Urinary bladder (tissue), 4 donors: Measurements from ENCODE around the gene MRPS12. TPM values are rescaled to one million over a fixed set of nuclear protein-coding genes. Genes with fewer than 3 reads are reported as not detected.

Source experiments
- DNase-seq: peaks from one replicate; pipeline ENCODE4 v3.0.0-alpha.2; 2015; ENCODE audit errors: extremely low spot score
- H3K27ac ChIP-seq: one replicate; pipeline ENCODE4 v1.5.1; 2013; ENCODE audit warnings: low read depth, mild to moderate bottlenecking, moderate library complexity
- H3K36me3 ChIP-seq: one replicate; pipeline ENCODE4 v1.6.1; 2013; ENCODE audit warnings: mild to moderate bottlenecking, moderate library complexity; ENCODE audit not compliant: insufficient read depth
- H3K4me1 ChIP-seq: one replicate; pipeline ENCODE4 v1.6.1; 2013; ENCODE audit warnings: mild to moderate bottlenecking, moderate library complexity; ENCODE audit not compliant: insufficient read depth
- H3K4me3 ChIP-seq: one replicate; pipeline ENCODE4 v1.5.1; 2013; ENCODE audit warnings: low read depth, low read length
- WGBS: extraction: QIAGEN DNeasy Blood & Tissue Kit; methylation state at CpG from one replicate; pipeline ENCODE4 v1.1.7; 2013; 5-methylcytosine and 5-hydroxymethylcytosine counted together
- polyA plus RNA-seq: library from polyadenylated mRNA; stranded (reverse); fragments of 200-250 nt; gene quantifications from one replicate; pipeline ENCODE4 v1.2.3, GENCODE V29; 2013
- total RNA-seq: library from RNA; depleted of rRNA; stranded (reverse); fragments of >200 nt; gene quantifications from one replicate; pipeline ENCODE4 v1.2.3, GENCODE V29; 2014
- donor health status: healthy with polysubstance abuse.
- donor health status: healthy.

MRPS12 gene
- total and polyA plus RNA-seq, 2 donors = 14.7 to 42.5 TPM

DNA sequence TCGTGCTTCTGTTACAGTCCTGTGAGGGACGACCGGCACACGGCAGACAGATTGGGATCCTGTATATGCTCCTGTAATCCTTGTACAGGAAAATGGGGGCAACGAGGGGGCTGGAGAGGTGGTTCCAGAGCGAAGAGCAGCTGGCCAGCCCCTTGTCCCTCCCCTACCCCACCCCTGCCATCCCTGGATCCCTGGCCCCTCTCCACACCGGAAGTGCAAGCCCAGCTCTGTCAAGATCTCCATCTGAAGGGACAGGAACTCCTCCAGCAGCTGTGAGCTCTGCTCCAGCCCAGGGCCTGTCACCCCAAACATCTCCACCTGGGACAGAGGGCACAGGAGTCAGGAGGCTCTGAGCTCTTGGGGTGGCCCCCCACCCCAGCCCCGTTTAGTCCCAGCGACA is 13.2 kb upstream of the MRPS12 start:
- 72% methylated on average over 9 of the region's 9 CpGs for WGBS
- Histone ChIP-seq H3K4me1 (no peaks in the 10 kb centered on the region), H3K4me3 (no peak overlapping the region), H3K36me3 (no peaks in the 10 kb centered on the region), H3K27ac (no peak overlapping the region)
- DNase-seq = no peak

DNA sequence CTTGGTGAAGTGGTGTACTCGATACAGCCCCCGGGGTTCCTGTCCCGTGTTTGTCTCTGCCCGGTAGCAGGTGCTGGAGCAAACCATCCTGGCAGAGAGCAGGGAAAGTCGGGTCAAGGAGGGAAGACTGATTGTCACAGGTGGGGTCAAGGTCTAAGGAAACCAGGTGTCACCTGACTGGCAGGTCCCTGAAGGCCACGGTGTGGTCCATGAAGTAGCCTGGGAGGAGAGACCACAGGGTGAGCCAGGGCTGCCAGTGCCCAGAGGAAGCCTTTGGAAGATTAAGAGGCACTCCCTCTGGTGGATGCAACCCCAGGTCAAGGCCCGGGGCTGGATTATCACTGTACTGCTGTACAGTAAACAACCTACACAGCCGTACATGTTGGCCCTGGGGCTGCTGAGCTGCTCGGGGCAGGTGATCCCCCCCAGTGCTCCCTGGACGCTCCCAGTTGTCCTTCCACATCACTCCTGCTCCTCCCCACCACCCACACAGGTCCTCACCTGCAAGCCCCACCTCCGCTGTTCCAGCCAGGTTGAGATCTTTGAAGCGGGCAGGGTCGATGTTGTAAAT is 12.7 kb upstream of the MRPS12 start:
- WGBS = 77% methylated on average over 13 of the region's 13 CpGs
- no peak for DNase-seq
- H3K27ac ChIP-seq = no peak overlapping the region
- H3K4me3 ChIP-seq = no peak overlapping the region
- H3K36me3 ChIP-seq = no peaks in the 10 kb centered on the region
- H3K4me1 ChIP-seq = no peaks in the 10 kb centered on the region

DNA sequence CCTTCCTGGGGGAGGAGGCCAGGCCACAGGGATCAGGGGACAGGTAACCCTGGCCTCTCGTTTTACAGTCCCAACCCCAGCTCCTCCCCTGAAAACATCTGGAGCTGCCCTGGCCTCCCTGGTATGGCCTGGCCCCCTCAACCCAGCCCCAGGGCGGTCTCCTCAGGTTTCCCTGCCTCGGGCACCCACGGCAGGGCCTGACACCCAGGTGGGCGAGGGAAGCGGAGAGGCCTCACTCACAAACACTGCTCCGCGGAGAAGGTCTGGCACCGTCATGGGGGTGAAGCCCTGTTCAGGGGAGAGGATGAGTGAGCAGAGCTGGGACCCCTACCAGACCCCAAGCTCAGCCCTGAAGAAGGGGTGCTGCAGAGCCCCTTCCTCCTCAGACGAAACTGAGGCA is 12.2 kb upstream of the MRPS12 start:
- DNase-seq = no peak

DNA sequence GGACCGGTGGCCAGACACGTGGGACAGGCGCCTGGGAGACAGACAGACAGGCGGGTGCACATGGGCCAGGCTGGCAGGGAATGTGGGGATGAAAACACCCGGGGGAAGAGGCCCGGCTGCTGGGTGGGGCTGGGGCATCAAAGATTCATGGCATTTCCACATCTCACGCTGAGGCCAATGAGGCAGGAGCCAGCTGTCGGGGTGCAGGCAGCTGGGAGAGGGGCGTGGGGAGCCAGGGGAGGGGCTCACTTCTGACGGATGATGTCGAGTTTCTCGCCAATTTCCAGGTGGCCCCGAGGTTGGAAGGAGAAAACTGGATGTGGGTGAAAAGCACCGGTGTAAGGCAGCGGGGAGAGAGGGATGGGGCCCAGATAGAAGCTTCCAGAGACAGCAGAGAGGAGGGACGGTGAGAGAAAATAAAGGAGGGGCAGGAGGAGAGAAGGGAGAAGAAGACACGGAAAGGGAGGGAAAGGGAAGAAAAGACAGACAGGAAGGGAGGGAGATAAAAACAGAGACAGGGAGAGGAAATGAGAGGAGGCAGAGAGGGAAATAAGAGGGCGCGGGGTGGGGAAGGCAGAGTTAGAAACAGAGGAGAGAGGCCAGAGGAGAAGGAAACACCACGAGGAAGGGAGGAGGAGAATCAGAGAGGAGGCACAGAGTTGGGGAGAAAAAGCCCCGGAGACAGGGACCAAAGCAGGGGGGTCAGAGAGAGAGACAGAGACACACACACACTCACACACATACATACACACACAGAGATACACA is 10.7 kb upstream of the MRPS12 start:
- H3K4me1 ChIP-seq = no peaks in the 10 kb centered on the region
- H3K27ac ChIP-seq = no peak overlapping the region
- H3K36me3 ChIP-seq = no peaks in the 10 kb centered on the region
- no peak overlapping the region for H3K4me3 ChIP-seq
- 57% methylated on average over 21 of the region's 21 CpGs for whole genome bisulfite sequencing
- DNase-seq = no peak

More for the DNA sequence above, 12.2 kb upstream of the MRPS12 start:
- 87% methylated on average over 10 of the region's 10 CpGs for WGBS
- Histone ChIP-seq H3K36me3 (no peaks in the 10 kb centered on the region), H3K4me1 (no peaks in the 10 kb centered on the region), H3K27ac (no peak overlapping the region), H3K4me3 (no peak overlapping the region)

DNA sequence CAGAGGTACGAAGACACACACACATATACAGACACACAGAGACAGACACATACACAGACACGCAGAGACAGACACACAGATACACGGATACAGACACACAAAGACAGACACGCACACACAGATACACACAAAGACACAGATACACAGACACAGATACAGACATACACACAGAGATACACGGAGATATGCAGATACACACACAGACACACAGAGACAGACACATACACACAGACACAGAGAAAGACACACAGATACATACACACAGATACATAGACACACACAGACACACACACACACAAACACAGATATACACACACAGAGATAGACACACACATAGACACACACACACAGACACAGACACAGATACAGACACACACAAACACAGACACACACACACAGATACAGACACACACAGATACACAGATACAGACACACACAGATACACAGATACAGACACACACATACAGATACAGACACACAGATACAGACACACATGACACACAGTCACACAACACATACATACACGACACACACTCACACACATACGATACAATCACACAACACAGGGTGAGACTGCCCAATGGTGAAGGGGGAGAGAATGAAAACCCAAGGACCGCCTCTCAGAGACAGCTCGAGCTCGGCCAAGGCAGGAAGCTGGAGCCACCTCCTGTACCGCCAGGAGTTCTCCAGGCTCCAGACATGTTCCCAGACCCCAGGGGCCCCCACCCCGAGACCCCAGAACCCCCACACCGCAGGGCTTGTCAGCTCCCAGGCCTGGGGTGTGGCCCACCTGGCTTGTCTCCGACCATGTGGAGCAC is 9.9 kb upstream of the MRPS12 start:
- WGBS = 72% methylated on average over 14 of the region's 14 CpGs

DNA sequence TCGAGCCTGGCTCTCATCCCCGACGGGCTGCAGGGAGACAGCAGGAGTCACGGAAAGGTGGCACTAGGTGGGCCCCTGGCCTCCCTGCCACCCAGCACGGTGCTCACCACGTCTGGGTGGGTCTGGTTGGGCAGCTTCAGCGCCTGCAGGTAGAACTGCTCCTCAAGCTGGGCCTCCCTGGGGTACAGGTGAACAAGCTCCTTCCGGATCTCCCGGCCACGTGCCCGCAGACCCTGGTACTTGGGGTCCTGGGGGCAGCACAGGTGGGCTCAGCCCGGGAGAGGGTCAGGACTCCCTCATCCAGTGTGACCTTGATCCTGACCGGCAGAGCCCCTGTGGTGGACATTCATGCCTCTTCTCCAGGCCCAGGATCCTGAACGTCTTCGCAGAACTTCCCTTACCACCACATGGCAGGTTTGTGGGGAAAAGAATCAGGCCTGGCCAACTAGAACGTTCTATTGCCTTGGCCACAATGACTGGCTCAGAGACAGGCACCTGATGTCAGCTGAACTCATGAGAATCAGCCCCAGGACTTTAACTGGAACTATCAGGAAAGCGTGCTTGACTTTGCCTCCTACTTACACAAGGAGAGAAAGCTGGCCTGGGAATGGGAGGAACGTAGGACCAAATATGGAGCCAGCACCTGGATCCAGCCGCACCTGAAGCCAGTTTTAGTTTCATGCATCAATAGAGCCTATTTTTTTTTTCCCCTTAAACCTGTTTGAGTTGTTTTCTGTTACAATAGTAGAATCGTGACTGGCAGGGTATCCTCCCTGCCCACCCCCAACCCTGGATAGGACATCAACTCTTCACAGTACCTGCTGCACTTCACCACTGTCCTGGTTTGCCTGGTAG is 9.1 kb upstream of the MRPS12 start:
- Histone ChIP-seq H3K4me3 (no peak overlapping the region), H3K36me3 (no peaks in the 10 kb centered on the region), H3K27ac (no peak overlapping the region), H3K4me1 (no peaks in the 10 kb centered on the region)
- WGBS = 93% methylated on average over 20 of the region's 20 CpGs
- DNase-seq = no peak

More for the DNA sequence above, 9.9 kb upstream of the MRPS12 start:
- Histone ChIP-seq H3K4me3 (no peak overlapping the region), H3K27ac (no peak overlapping the region), H3K36me3 (no peaks in the 10 kb centered on the region), H3K4me1 (no peaks in the 10 kb centered on the region)
- DNase-seq = no peak

DNA sequence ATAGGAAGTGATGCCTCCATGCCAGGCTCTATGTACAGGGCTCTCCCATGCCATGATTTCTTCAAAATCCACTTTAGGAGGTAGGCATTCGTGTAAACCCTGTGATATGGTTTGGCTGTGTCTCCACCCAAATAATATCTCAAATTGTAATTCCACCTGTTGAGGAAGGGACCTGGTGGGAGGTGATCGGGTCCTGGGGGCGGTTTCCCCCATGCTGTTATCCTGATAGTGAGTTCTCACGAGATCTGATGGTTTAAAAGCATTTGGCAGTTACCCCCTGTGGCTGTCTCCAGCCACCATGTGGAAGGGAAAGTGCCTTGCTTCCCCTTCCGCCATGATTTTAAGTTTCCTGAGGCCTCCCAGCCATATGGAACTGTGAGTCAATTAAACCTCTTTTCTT is 8.3 kb upstream of the MRPS12 start:
- H3K4me3 ChIP-seq = no peak overlapping the region
- WGBS = 96% methylated on average over 5 of the region's 5 CpGs
- no peak overlapping the region for H3K27ac ChIP-seq
- H3K4me1 ChIP-seq = no peaks in the 10 kb centered on the region
- H3K36me3 ChIP-seq = no peaks in the 10 kb centered on the region
- DNase-seq = no peak

DNA sequence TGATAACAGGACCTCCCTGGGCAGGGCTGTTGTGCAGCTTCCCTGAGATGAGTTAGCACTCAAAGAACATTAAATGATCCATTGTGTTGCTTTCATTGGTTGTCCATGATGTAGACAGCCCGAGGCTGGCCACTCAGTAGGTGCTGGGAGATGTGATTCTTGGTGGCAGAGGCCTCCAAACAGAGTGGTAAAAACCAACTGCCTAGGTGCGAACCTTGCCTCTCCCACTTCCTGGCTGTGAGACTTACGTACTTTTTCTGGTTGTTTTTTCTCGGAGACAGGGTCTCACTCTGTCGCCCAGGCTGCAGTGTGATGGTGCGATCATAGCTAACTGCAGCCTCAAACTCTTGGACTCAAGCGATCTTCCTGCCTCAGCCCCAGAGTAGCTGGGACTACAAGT is 6.4 kb upstream of the MRPS12 start:
- H3K4me3 ChIP-seq = no peak overlapping the region
- no peak for DNase-seq
- no peaks in the 10 kb centered on the region for H3K4me1 ChIP-seq
- 96% methylated on average over 7 of the region's 7 CpGs for WGBS
- H3K27ac ChIP-seq = no peak overlapping the region
- no peaks in the 10 kb centered on the region for H3K36me3 ChIP-seq

DNA sequence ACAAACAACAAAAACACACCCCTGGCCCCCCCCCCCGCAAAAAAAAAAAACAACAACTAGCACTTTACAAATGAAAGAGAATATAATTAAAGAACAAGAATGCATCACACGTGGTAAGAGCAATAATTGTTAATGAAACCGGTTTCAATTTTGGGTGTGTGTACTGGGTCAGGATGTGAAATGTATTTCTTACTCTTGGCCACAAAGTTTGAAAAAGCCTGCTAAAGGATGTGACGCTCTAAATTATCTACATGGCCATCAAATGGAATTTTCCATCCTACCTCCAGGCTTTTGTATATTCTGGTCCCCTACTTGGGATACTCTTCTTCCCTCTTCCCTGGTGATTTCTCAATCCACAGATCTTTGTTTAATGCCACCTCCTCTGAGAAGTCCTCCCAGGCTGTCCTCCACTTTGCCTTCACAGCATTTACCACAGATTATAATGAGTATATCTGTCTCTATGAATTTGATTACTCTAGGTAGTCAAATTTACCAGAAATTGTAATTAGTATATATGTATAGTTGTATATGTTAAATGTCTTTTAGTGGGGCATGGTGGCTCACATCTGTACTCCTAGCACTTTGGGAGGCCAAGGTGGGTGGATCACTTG is 2.2 kb upstream of the MRPS12 start:
- H3K4me1 ChIP-seq = no peaks in the 10 kb centered on the region
- no peak overlapping the region for H3K27ac ChIP-seq
- peaks cover 4% of the 10 kb centered on the region for H3K36me3 ChIP-seq
- 86% methylated on average over 4 of the region's 4 CpGs for WGBS
- no peak for DNase-seq
- no peak overlapping the region for H3K4me3 ChIP-seq

DNA sequence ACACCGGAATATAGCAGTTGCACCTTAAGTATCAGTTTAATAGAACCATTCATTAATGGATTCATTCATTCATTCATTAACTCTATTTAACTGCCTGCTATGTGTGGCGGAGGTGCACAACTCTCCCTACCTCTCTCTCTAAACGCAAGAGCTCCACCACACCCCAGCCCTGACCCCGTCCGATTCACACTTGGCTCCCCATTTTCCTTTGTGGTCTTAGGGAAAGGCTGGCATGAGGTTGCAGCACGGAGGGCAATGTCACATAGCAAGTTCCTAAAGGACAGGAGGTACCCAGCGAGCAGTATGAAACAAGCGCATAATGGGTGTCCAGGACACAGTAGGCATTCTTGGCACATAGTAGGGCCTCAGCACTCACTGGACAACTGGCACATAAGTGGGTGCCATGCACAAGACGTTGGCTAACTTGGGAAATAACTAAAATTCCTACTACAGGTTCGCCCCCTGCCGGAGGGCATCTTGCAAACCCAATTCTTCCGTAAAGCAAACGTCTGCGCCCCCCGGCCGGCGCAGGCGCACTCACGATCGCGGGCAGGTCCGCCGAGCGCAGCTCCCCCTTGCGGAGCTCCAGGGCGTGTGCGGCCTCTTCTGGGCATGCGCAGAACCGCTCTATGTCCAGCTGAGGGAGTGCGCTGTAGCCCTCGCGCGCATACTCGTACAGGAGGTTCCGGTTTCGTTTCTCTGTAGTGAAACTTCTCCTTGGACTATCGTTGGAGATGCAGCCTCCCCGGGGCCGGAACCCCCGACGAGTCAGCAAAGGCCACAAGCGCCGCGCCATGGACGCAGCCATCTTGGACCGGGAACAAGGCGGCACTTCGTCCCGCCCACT is 592 bp upstream of the MRPS12 start, which contains the start of gene SARS2:
Gene SARS2, minus strand, starts transcription at position 835 of the 847 bp plus-strand sequence. Its CDS starts 27 bp downstream, at position 808.
- DNase-seq = peak; percentile 86
- Histone ChIP-seq H3K36me3 (peaks cover 4% of the 10 kb centered on the region), H3K4me1 (no peaks in the 10 kb centered on the region), H3K27ac (peak within 1 kb of the TSS; percentile 77), H3K4me3 (peak within 1 kb of the TSS; percentile 78)
- WGBS = 3% methylated on average over 49 of the region's 49 CpGs

DNA sequence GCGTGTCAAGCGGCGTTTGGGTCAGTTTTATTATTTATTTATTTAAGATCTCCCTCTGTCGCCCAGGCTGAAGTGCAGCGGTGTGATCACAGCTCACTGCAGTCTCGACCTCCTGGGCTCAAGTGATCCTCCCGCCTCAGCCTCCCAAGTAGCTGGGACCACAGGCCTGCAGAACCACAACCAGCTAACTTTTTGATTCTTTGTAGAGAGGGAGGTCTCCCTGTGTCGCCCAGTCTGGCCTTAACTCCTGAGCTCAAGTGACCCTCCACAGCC is 713 bp downstream of the MRPS12 start:
- WGBS = 25% methylated on average over 8 of the region's 8 CpGs

DNA sequence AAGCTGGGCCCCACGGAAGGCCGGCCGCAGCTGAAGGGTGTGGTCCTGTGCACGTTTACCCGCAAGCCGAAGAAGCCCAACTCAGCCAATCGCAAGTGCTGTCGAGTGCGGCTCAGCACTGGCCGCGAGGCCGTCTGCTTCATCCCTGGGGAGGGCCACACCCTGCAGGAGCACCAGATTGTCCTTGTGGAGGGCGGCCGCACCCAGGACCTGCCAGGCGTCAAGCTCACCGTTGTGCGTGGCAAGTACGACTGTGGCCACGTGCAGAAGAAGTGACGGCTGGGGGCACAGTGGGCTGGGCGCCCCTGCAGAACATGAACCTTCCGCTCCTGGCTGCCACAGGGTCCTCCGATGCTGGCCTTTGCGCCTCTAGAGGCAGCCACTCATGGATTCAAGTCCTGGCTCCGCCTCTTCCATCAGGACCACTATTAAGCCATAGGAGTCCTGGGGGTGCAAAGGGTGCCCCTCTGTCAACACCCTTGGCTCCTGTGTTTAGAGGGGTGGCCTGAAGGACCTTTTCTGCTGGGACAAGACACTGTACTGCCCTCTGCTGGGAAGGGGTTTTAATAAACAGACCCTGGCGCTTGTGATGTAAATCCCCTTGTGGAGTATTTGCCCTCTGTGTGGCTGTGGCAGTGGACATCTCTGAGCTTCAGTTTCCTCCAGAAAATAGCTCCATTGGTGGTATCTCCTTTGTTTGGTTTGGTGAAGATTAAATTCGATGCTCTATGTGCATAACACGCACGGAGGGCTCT is 1.9 kb downstream of the MRPS12 start:
- Histone ChIP-seq H3K4me3 (no peak overlapping the region), H3K27ac (no peak overlapping the region)
- 90% methylated on average over 29 of the region's 29 CpGs for WGBS

More for the DNA sequence above, 713 bp downstream of the MRPS12 start:
- no peak for DNase-seq
- Histone ChIP-seq H3K27ac (no peak overlapping the region), H3K4me3 (peak overlapping the region; percentile 78), H3K4me1 (no peaks in the 10 kb centered on the region), H3K36me3 (peaks cover 4% of the 10 kb centered on the region)

More for the DNA sequence above, 1.9 kb downstream of the MRPS12 start:
- H3K4me1 ChIP-seq = no peaks in the 10 kb centered on the region
- H3K36me3 ChIP-seq = peaks cover 4% of the 10 kb centered on the region
- no peak for DNase-seq
